ENCODE measurements around the gene DEPDC1B.

- TF ChIP-seq POLR2A (IDR thresholded peaks at IDR 0.05), result no peak
- no peak for TF ChIP-seq CTCF (IDR thresholded peaks at IDR 0.05)
These were observed 101.5 kb downstream of the DEPDC1B start for GRCh38 chr5:60598424-60598823.

Data from uterus (tissue), 2 donors.